Stomach (tissue), 9 donors: ENCODE data around the gene C16orf95. TPM values are rescaled to one million over a fixed set of nuclear protein-coding genes. Genes with fewer than 3 reads are reported as not detected.

Experiments used
- DNase-seq, 2 donors: peaks; one replicate each; pipeline versions ENCODE4 v3.0.0 to v3.0.0-alpha.2; 2013 to 2019
- H3K27ac ChIP-seq, 5 donors: fragments of 200-600 bp in 4 of 5; sonication (generic) in 4 of 5; one replicate each; pipeline ENCODE4 v1.5.1; 2013 to 2019; ENCODE audit warnings: mild to moderate bottlenecking in 1 of 5, moderate library complexity in 1 of 5
- H3K27me3 ChIP-seq, 3 donors: fragments of 200-600 bp; sonication (generic); one replicate each; pipeline ENCODE4 v1.5.1; 2017 to 2019; ENCODE audit warnings: mixed run types in 1 of 3
- H3K36me3 ChIP-seq, 4 donors: fragments of 200-600 bp; sonication (generic); 1 replicate in 3 of 4; 2 replicates in 1 of 4; pipeline ENCODE4 v1.5.1; 2016 to 2019
- H3K4me1 ChIP-seq, 4 donors: fragments of 200-600 bp; sonication (generic); one replicate each; pipeline ENCODE4 v1.5.1; 2016 to 2019
- H3K4me3 ChIP-seq, 4 donors: fragments of 200-600 bp; sonication (generic) in 3 of 4; one replicate each; pipeline ENCODE4 v1.5.1; 2016 to 2019; ENCODE audit warnings: mild to moderate bottlenecking in 1 of 4
- H3K9me3 ChIP-seq, 4 donors: fragments of 200-600 bp; sonication (generic); one replicate each; pipeline ENCODE4 v1.5.1; 2016 to 2019
- CTCF ChIP-seq, 7 experiments: fragments of 450-650 bp in 4 of 7; fragments of 200-600 bp in 3 of 7; sonication (generic) in 3 of 7; IDR thresholded peaks; one replicate each; pipeline ENCODE4 v1.5.1; 2016 to 2019; ENCODE audit warnings: antibody characterized with exemption in 7 of 7, control low read depth in 2 of 7, mild to moderate bottlenecking in 1 of 7
- EP300 ChIP-seq: sonication (generic); formaldehyde crosslinking; IDR thresholded peaks from one replicate; pipeline ENCODE4 v1.6.1; 2017; ENCODE audit warnings: antibody characterized with exemption
- POLR2A ChIP-seq, 4 donors: fragments of 450-650 bp; IDR thresholded peaks; one replicate each; pipeline ENCODE4 v1.6.1; 2016; ENCODE audit warnings: antibody characterized with exemption in 4 of 4, control low read depth in 2 of 4, mild to moderate bottlenecking in 1 of 4, moderate library complexity in 1 of 4
- POLR2AphosphoS5 ChIP-seq, 3 donors: sonication (generic); formaldehyde crosslinking; IDR thresholded peaks; one replicate each; pipeline ENCODE4 v1.6.1; 2016; ENCODE audit warnings: antibody characterized with exemption in 3 of 3
- WGBS, 5 donors: extraction: QIAGEN DNeasy Blood & Tissue Kit in 3 of 5; methylation state at CpG; one replicate each; pipeline versions ENCODE4 v1.1.5 to v1.1.7; 2013 to 2018; 5-methylcytosine and 5-hydroxymethylcytosine counted together
- intact Hi-C: fragments of 100-400 bp; cut with DNase I; formaldehyde crosslinking; loops from one replicate; pipeline ENCODE4 v1.15.1; 2023; ENCODE audit warnings: low total_unique reads
- polyA plus RNA-seq, 3 donors: library from polyadenylated mRNA; stranded (reverse); fragments of 200-250 nt; gene quantifications; one replicate each; pipeline ENCODE4 v1.2.3, GENCODE V29; 2013
- total RNA-seq, 5 donors: library from RNA; depleted of rRNA; stranded (reverse); fragments of >200 nt; gene quantifications; one replicate each; pipeline versions ENCODE4 v1.1.0 to v1.2.3, GENCODE V29; 2014 to 2016
- donor health status: healthy with polysubstance abuse.
- donor health status: Bipolar disorder and iron deficiency.
- donor health status: healthy.

The C16orf95 gene
- total and polyA plus RNA-seq, 8 donors: 0.55 to 4.9 (median 4.3) TPM; not detected in 3

- Histone ChIP-seq H3K4me3 (no peak overlapping the region), H3K36me3 (peaks cover 36 to 81% (median 72%) of the 10 kb centered on the region in 4 donors), H3K27ac (peak overlapping the region in 4 of 5 donors; percentile 32 to 63 (median 44)), H3K4me1 (peaks cover 4 to 21% (median 17%) of the 10 kb centered on the region in 4 donors), H3K9me3 (no peaks in the 10 kb centered on the region), H3K27me3 (no peaks in the 10 kb centered on the region)
- TF ChIP-seq POLR2AphosphoS5 (IDR thresholded peaks at IDR 0.05) (no peak), EP300 (no peak), POLR2A (IDR thresholded peaks at IDR 0.05) (no peak), CTCF (IDR thresholded peaks at IDR 0.05) (no peak)
- WGBS, 5 donors: 89 to 94% (median 92%) methylated on average over 28 of the region's 28 CpGs
- no peak for DNase-seq
- intact Hi-C loops: no loop called here
Measured at GRCh38 chr16:87345726-87346424, 28.7 kb upstream of the C16orf95 start.

- Histone ChIP-seq H3K36me3 (peaks cover 36 to 89% (median 79%) of the 10 kb centered on the region in 4 donors), H3K4me1 (peaks cover 4 to 21% (median 13%) of the 10 kb centered on the region in 4 donors), H3K4me3 (no peak overlapping the region), H3K9me3 (no peaks in the 10 kb centered on the region), H3K27ac (peak overlapping the region in 4 of 5 donors; percentile 57 to 70 (median 60)), H3K27me3 (no peaks in the 10 kb centered on the region)
- 41 to 63% (median 51%) methylated on average over 3 to 17 of the region's 17 CpGs for WGBS, 5 donors
- peak; percentile 34 to 50 for DNase-seq
- intact Hi-C loops: no loop called here
- no peak for TF ChIP-seq CTCF (IDR thresholded peaks at IDR 0.05)
- TF ChIP-seq POLR2AphosphoS5 (IDR thresholded peaks at IDR 0.05): no peak
- TF ChIP-seq POLR2A (IDR thresholded peaks at IDR 0.05): no peak
- TF ChIP-seq EP300: no peak
Measured at GRCh38 chr16:87344931-87345631, 27.9 kb upstream of the C16orf95 start.

GRCh38 chr16:87344165-87344930, 27.2 kb upstream of the C16orf95 start:
- no peaks in the 10 kb centered on the region for H3K27me3 ChIP-seq
- intact Hi-C loops: no loop called here
- H3K9me3 ChIP-seq: no peaks in the 10 kb centered on the region
- no peak overlapping the region for H3K4me3 ChIP-seq
- peak overlapping the region in 4 of 5 donors; percentile 57 to 70 (median 60) for H3K27ac ChIP-seq
- no peak for DNase-seq
- peaks cover 37 to 93% (median 85%) of the 10 kb centered on the region in 4 donors for H3K36me3 ChIP-seq
- 86 to 94% (median 91%) methylated on average over 31 to 34 of the region's 34 CpGs for WGBS, 5 donors
- TF ChIP-seq POLR2AphosphoS5 (IDR thresholded peaks at IDR 0.05): no peak
- no peak for TF ChIP-seq EP300
- TF ChIP-seq CTCF (IDR thresholded peaks at IDR 0.05): no peak
- no peak for TF ChIP-seq POLR2A (IDR thresholded peaks at IDR 0.05)
- H3K4me1 ChIP-seq: peaks cover 4 to 21% (median 13%) of the 10 kb centered on the region in 4 donors

- H3K36me3 ChIP-seq: peaks cover 43 to 94% (median 85%) of the 10 kb centered on the region in 4 donors
- no peak for DNase-seq
Measured at GRCh38 chr16:87343753-87344050, 26.5 kb upstream of the C16orf95 start.

More at GRCh38 chr16:87343753-87344050, 26.5 kb upstream of the C16orf95 start:
- WGBS, 5 donors: 87 to 93% (median 90%) methylated on average over 5 to 11 of the region's 11 CpGs
- intact Hi-C loops: no loop called here
- Histone ChIP-seq H3K4me1 (peaks cover 4 to 21% (median 13%) of the 10 kb centered on the region in 4 donors), H3K9me3 (no peaks in the 10 kb centered on the region), H3K4me3 (no peak overlapping the region), H3K27me3 (no peaks in the 10 kb centered on the region), H3K27ac (peak overlapping the region in 1 of 5 donors; percentile 36)
- TF ChIP-seq CTCF (IDR thresholded peaks at IDR 0.05) (no peak), EP300 (no peak), POLR2A (IDR thresholded peaks at IDR 0.05) (no peak), POLR2AphosphoS5 (IDR thresholded peaks at IDR 0.05) (no peak)
